SH-SY5Y (cell line): ENCODE measurements around the gene MINK1.
A peak's percentile ranks its signal among the peaks of the same experiment; 100 is the strongest.

Experiments
- GATA2 ChIP-seq: IDR thresholded peaks from 2 replicates; pipeline ENCODE4 v1.6.1; 2011; ENCODE audit warnings: mild to moderate bottlenecking, low read depth, low read length
- GATA3 ChIP-seq: IDR thresholded peaks from 2 replicates; pipeline ENCODE4 v1.6.1; 2011; ENCODE audit warnings: low read depth, mild to moderate bottlenecking, low read length, moderate library complexity

MINK1 gene

GRCh38 chr17:4897785-4898184 is 64.6 kb downstream of the MINK1 start:
- TF ChIP-seq GATA3 (no peak), GATA2 (no peak)

GRCh38 chr17:4898351-4898750 is 65.2 kb downstream of the MINK1 start:
- TF ChIP-seq GATA2: no peak
- no peak for TF ChIP-seq GATA3

GRCh38 chr17:4898927-4899326 is 65.8 kb downstream of the MINK1 start:
- no peak for TF ChIP-seq GATA3
- no peak for TF ChIP-seq GATA2

- TF ChIP-seq GATA3: no peak
- TF ChIP-seq GATA2: no peak
Observed at GRCh38 chr17:4899341-4900230, 66.4 kb downstream of the MINK1 start, which contains the start of gene C17orf107. Gene C17orf107 (plus strand): TSS chr17:4899536. CDS start chr17:4899763, 227 bp downstream.

GRCh38 chr17:4900231-4901107 is 67.3 kb downstream of the MINK1 start:
- TF ChIP-seq GATA2: no peak
- TF ChIP-seq GATA3: no peak

- TF ChIP-seq GATA2 (no peak), GATA3 (no peak)
Observed at GRCh38 chr17:4901108-4901647, 68.0 kb downstream of the MINK1 start.

- TF ChIP-seq GATA3 (no peak), GATA2 (no peak)
Observed at GRCh38 chr17:4901648-4902344, 68.7 kb downstream of the MINK1 start.

- TF ChIP-seq GATA3 (no peak), GATA2 (no peak)
Observed at GRCh38 chr17:4902540-4902939, 69.4 kb downstream of the MINK1 start.

GRCh38 chr17:4903051-4903818 is 70.1 kb downstream of the MINK1 start, which contains the start of gene CHRNE:
Gene CHRNE (minus strand): TSS chr17:4903098. CDS start chr17:4903063, 35 bp downstream.
- no peak for TF ChIP-seq GATA3
- TF ChIP-seq GATA2: no peak

GRCh38 chr17:4908301-4908700 is 75.2 kb downstream of the MINK1 start:
- TF ChIP-seq GATA3: no peak

GRCh38 chr17:4908711-4909496 is 75.8 kb downstream of the MINK1 start:
- no peak for TF ChIP-seq GATA2
- TF ChIP-seq GATA3: no peak

- TF ChIP-seq GATA3 (no peak), GATA2 (no peak)
Observed at GRCh38 chr17:4913994-4914393, 80.9 kb downstream of the MINK1 start.

GRCh38 chr17:4919511-4920047 is 86.4 kb downstream of the MINK1 start:
- no peak for TF ChIP-seq GATA3
- peak; percentile 78 for TF ChIP-seq GATA2
